Measurements from ENCODE around the gene UBR2. TPM values are rescaled to one million over a fixed set of nuclear protein-coding genes. Genes with fewer than 3 reads are reported as not detected.
"Not testable (repeated sequence)": the region's sequence is repeated elsewhere in the genome, so short reads cannot be mapped to it uniquely, and the experiment has no call there.

Gene UBR2
- total RNA-seq, 1 donor from 2014 or later, result 32.5 TPM

DNA sequence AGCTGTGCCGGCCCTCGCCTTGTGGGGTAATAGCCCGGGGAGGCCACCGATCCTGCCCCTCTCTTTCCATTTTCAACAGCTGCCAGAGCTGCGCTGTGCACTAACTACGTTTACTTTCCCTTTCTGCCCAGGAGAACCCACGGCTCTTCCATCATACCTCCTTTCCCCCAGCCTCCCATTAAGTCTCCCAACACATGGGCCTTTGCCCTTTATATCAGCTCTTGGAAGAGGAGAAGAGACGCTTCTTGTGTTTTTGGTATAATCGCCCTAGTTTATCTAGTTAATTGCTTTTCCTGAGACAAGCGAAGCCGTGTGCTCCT lies 637 bp downstream of the UBR2 start:
- intact Hi-C loops (cut with micrococcal nuclease), result no loop called here
- TF ChIP-seq, protein P1, sequence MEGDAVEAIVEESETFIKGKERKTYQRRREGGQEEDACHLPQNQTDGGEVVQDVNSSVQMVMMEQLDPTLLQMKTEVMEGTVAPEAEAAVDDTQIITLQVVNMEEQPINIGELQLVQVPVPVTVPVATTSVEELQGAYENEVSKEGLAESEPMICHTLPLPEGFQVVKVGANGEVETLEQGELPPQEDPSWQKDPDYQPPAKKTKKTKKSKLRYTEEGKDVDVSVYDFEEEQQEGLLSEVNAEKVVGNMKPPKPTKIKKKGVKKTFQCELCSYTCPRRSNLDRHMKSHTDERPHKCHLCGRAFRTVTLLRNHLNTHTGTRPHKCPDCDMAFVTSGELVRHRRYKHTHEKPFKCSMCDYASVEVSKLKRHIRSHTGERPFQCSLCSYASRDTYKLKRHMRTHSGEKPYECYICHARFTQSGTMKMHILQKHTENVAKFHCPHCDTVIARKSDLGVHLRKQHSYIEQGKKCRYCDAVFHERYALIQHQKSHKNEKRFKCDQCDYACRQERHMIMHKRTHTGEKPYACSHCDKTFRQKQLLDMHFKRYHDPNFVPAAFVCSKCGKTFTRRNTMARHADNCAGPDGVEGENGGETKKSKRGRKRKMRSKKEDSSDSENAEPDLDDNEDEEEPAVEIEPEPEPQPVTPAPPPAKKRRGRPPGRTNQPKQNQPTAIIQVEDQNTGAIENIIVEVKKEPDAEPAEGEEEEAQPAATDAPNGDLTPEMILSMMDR (IDR thresholded peaks at IDR 0.05; ENCODE audit: borderline replicate concordance), result no peak
- H3K27me3 ChIP-seq (ENCODE audit: low read depth), result no peaks in the 10 kb centered on the region
- peak overlapping the region; percentile 96 for H3K27ac ChIP-seq (replicated peaks)
- H3K4me1 ChIP-seq, result peaks cover 55% of the 10 kb centered on the region
- peaks cover 6% of the 10 kb centered on the region for H3K36me3 ChIP-seq
- DNase-seq, result no peak
- H3K4me3 ChIP-seq, result peak overlapping the region; percentile 85
- no peaks in the 10 kb centered on the region for H3K9me3 ChIP-seq (replicated peaks)

DNA sequence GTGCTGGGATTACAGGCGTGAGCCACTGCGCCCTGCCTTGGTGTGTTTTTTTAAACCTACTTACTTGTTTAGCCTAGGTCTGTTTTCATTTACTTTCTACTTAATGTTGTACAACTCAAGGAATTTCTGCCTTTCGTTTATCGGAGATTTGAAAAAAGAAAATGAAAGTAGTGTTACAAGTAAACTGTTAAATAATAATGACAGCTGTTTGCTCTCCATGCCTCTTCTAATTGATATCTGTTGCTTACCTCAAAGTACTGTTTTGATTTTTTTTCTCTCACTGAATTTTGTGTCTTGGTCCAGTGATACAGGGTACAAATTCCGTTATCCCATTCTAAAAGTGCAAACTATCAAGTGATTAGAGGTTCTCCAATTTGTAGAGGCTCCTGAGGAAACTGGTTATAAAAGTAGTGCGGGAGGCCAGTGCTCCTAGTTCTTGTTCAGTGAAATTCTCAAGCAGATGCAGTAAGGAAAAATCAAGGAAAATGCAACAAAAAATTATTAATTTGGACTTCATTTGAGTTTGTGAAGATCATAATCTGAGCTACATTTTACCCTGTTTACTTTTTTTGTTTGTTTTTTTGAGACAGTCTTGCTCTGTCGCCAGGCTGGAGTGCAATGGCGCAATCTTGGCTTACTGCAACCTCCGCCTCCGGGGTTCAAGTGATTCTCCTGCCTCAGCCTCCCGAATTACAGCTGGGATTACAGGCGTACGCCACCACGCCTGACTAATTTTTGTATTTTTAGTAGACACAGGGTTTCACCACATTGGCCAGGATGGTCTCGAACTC lies 2.2 kb downstream of the UBR2 start:
- Histone ChIP-seq H3K27ac (replicated peaks) (peak overlapping the region; percentile 96), H3K36me3 (peaks cover 6% of the 10 kb centered on the region), H3K27me3 (ENCODE audit: low read depth) (no peaks in the 10 kb centered on the region), H3K4me3 (peak overlapping the region; percentile 85), H3K9me3 (replicated peaks) (no peaks in the 10 kb centered on the region), H3K4me1 (peaks cover 63% of the 10 kb centered on the region)
- DNase-seq, result no peak
- intact Hi-C loops (cut with micrococcal nuclease), result no loop called here
- TF ChIP-seq, protein P1 (IDR thresholded peaks at IDR 0.05; ENCODE audit: borderline replicate concordance), result no peak

DNA sequence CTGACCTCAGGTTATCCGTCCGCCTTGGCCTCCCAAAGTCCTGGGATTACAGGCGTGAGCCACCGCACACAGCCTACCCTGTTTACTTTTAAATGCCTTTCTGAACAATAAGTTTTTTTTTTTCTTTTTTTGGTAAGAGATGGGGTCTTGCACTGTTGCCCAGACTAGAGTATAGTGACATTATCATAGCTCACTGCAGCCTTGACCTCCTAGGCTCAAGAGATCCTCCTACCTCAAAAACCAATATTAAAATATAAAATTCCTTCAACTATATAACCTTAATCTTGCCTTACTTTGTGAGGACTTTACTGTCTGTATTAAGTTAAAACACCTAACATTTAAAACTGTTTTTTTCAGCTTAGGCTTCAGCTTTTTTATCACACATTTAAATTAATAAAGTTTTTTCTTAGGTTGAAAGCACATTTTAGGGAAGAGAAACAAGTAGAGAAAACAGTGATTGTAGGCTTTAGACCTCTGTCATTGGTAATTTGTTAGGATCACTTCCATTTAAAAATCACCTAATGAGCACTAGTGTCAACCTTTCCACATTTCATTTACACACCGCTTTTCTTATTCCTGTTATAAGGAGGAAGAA lies 2.9 kb downstream of the UBR2 start:
- no peaks in the 10 kb centered on the region for H3K27me3 ChIP-seq (ENCODE audit: low read depth)
- H3K4me3 ChIP-seq, result no peak overlapping the region
- peaks cover 6% of the 10 kb centered on the region for H3K36me3 ChIP-seq
- H3K9me3 ChIP-seq (replicated peaks), result no peaks in the 10 kb centered on the region
- intact Hi-C loops (cut with micrococcal nuclease), result no loop called here
- TF ChIP-seq, protein P1 (IDR thresholded peaks at IDR 0.05; ENCODE audit: borderline replicate concordance), result no peak
- H3K4me1 ChIP-seq, result peaks cover 67% of the 10 kb centered on the region
- DNase-seq, result no peak
- no peak overlapping the region for H3K27ac ChIP-seq (replicated peaks)

DNA sequence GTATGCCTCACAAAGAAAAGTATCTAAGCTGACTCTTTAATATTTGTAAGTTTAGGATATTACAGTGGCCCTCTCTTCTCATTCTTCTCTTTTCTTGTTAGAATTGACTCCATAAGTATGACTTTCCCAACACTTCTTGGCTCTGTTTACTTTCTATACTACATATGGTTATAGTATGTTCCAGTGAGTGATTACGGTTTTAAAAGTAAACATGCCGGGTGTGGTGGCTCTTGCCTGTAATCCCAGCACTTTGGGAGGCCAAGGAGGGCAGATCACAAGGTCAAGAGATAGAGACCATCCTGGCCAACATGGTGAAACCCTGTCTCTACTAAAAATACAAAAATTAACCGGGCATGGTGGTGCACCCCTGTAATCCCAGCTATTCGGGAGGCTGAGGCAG lies 3.4 kb downstream of the UBR2 start:
- H3K27me3 ChIP-seq (ENCODE audit: low read depth); H3K27ac ChIP-seq (replicated peaks); intact Hi-C loops (cut with micrococcal nuclease); H3K4me3 ChIP-seq; H3K9me3 ChIP-seq (replicated peaks); H3K36me3 ChIP-seq; DNase-seq: not testable (repeated sequence)
- peaks cover 72% of the 10 kb centered on the region for H3K4me1 ChIP-seq

DNA sequence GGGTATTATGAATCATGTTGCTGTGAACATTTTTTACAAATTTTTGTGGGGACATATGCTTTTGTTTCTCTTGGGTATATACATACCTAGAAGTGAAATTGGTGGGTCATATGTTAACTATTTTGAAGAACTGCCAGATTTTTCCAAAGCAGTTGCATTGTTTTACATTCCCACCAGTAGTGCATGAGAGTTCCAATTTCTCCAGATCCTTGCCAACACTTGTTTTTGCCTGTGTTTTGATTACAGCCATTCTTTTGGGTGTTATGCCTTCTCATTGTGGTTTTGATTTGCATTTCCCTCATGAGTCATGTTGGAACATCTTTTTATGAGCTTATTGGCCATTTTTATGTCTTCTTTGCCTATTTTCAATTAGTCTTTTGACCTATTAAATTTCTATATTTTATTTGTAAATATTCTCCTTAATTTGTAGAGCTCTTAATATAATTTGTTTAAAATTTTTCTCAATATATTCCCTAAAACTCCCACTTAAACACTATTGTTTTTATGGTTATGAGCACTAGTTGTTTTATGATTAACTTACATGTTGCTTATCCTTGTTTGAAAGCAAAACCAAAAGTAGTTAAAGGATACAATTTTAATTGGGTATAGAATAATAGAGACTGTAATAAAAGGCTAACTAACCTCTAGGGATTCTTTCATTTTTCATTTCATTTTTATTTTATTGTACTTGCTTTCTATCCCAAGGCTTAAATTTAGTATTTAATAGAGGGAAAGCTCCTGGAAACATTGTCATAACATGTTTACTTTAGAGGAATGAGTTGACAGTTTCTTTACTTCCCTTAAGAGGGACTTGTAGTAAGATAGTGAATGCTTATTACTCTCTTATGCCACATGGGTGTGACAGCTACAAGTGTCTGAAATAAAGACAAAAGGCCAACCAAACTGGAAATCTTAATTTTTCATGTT lies 5.5 kb downstream of the UBR2 start:
- Histone ChIP-seq H3K4me1 (peaks cover 78% of the 10 kb centered on the region), H3K36me3 (peaks cover 14% of the 10 kb centered on the region), H3K9me3 (replicated peaks) (no peaks in the 10 kb centered on the region), H3K27me3 (ENCODE audit: low read depth) (no peaks in the 10 kb centered on the region), H3K27ac (replicated peaks) (peak overlapping the region; percentile 44), H3K4me3 (no peak overlapping the region)
- TF ChIP-seq, protein P1 (IDR thresholded peaks at IDR 0.05; ENCODE audit: borderline replicate concordance), result no peak
- DNase-seq, result no peak
- intact Hi-C loops (cut with micrococcal nuclease), result no loop called here
